Natural killer cell treated with Interleukin-12 subunit alpha and Interleukin-12 subunit beta and Interleukin-15 and Interleukin-18, amount 100 ng/mL, for 72 hours (primary cell): ENCODE measurements around the gene ZNF451. TPM values are rescaled to one million over a fixed set of nuclear protein-coding genes. Genes with fewer than 3 reads are reported as not detected.

Experiments
- ATAC-seq, 2 donors: fragments of 150-1000 bp; cut with Tn5 transposase in 1 of 2; sonication (Bioruptor Pico), chemical (Tn5 transposase) in 1 of 2; 2 replicates each; pipeline ENCODE4 v1.10.0; 2021
- DNase-seq: peaks from one replicate; pipeline ENCODE4 v3.0.0; 2022; ENCODE audit warnings: low spot score
- H3K27ac Mint-ChIP-seq, 2 donors: 1 replicate in 1 of 2; 2 replicates in 1 of 2; pipeline ENCODE4 v1.8.0; 2022; ENCODE audit warnings: mixed read lengths in 2 of 2, mild to moderate bottlenecking in 1 of 2, moderate library complexity in 1 of 2
- H3K27me3 Mint-ChIP-seq, 2 donors: 1 replicate in 1 of 2; 2 replicates in 1 of 2; pipeline ENCODE4 v1.8.0; 2022; ENCODE audit warnings: mixed read lengths in 2 of 2
- H3K36me3 Mint-ChIP-seq: one replicate; pipeline ENCODE4 v1.8.0; 2022; ENCODE audit warnings: mixed read lengths
- H3K4me1 Mint-ChIP-seq, 2 donors: 1 replicate in 1 of 2; 2 replicates in 1 of 2; pipeline ENCODE4 v1.8.0; 2022; ENCODE audit warnings: low read depth in 2 of 2, mixed read lengths in 2 of 2, mild to moderate bottlenecking in 1 of 2
- H3K4me3 Mint-ChIP-seq: one replicate; pipeline ENCODE4 v1.8.0; 2022; ENCODE audit warnings: mixed read lengths
- H3K9me3 Mint-ChIP-seq: 2 replicates; pipeline ENCODE4 v1.8.0; 2022; ENCODE audit warnings: mixed read lengths
- total RNA-seq, 2 donors: library from RNA; stranded (reverse); gene quantifications; one replicate each; pipeline ENCODE4 v1.2.3, GENCODE V29; 2022

Gene ZNF451
- total RNA-seq, 2 donors from 2014 or later = 53.8 to 81.2 TPM

- Mint-ChIP-seq H3K27me3 (no peaks in the 10 kb centered on the region), H3K4me3 (no peak overlapping the region), H3K9me3 (no peaks in the 10 kb centered on the region), H3K36me3 (no peaks in the 10 kb centered on the region), H3K4me1 (peaks cover 29 to 35% of the 10 kb centered on the region in 2 donors), H3K27ac (no peak overlapping the region)
- no peak for ATAC-seq
- DNase-seq = no peak
These were observed 19.9 kb downstream of the ZNF451 start for GRCh38 chr6:57109880-57110279.

- Mint-ChIP-seq H3K27me3 (no peaks in the 10 kb centered on the region), H3K27ac (no peak overlapping the region), H3K4me3 (no peak overlapping the region), H3K4me1 (peaks cover 31 to 38% of the 10 kb centered on the region in 2 donors), H3K9me3 (no peaks in the 10 kb centered on the region), H3K36me3 (no peaks in the 10 kb centered on the region)
- ATAC-seq = no peak
- no peak for DNase-seq
These were observed 23.1 kb downstream of the ZNF451 start for GRCh38 chr6:57113105-57113504.

- H3K27me3 Mint-ChIP-seq = no peaks in the 10 kb centered on the region
- H3K27ac Mint-ChIP-seq = no peak overlapping the region
- H3K4me3 Mint-ChIP-seq = no peak overlapping the region
- H3K9me3 Mint-ChIP-seq = no peaks in the 10 kb centered on the region
- ATAC-seq = no peak
- no peak for DNase-seq
- peaks cover 6% of the 10 kb centered on the region for H3K36me3 Mint-ChIP-seq
- peaks cover 14 to 25% of the 10 kb centered on the region in 2 donors for H3K4me1 Mint-ChIP-seq
These were observed 26.8 kb downstream of the ZNF451 start for GRCh38 chr6:57116776-57117175.

- H3K4me1 Mint-ChIP-seq = peaks cover 6 to 19% of the 10 kb centered on the region in 2 donors
These were observed 27.8 kb downstream of the ZNF451 start for GRCh38 chr6:57117796-57118195.

GRCh38 chr6:57123111-57123510 is 33.1 kb downstream of the ZNF451 start:
- Mint-ChIP-seq H3K27ac (no peak overlapping the region), H3K36me3 (peaks cover 11% of the 10 kb centered on the region), H3K4me3 (no peak overlapping the region), H3K4me1 (peaks cover 0 to 18% of the 10 kb centered on the region in 2 donors), H3K9me3 (no peaks in the 10 kb centered on the region), H3K27me3 (no peaks in the 10 kb centered on the region)
- DNase-seq (no peak), ATAC-seq (no peak)

More at GRCh38 chr6:57117796-57118195, 27.8 kb downstream of the ZNF451 start:
- ATAC-seq (no peak), DNase-seq (no peak)
- Mint-ChIP-seq H3K4me3 (no peak overlapping the region), H3K36me3 (peaks cover 11% of the 10 kb centered on the region), H3K27me3 (no peaks in the 10 kb centered on the region), H3K27ac (no peak overlapping the region), H3K9me3 (no peaks in the 10 kb centered on the region)

- no peak overlapping the region for H3K4me3 Mint-ChIP-seq
- peaks cover 0 to 5% of the 10 kb centered on the region in 2 donors for H3K4me1 Mint-ChIP-seq
- H3K27me3 Mint-ChIP-seq = no peaks in the 10 kb centered on the region
- H3K9me3 Mint-ChIP-seq = no peaks in the 10 kb centered on the region
- no peak for DNase-seq
- H3K36me3 Mint-ChIP-seq = no peaks in the 10 kb centered on the region
- H3K27ac Mint-ChIP-seq = no peak overlapping the region
- ATAC-seq = no peak
These were observed 37.8 kb downstream of the ZNF451 start for GRCh38 chr6:57127763-57128162.

- H3K27ac Mint-ChIP-seq = no peak overlapping the region
- no peak for DNase-seq
- peaks cover 10% of the 10 kb centered on the region for H3K36me3 Mint-ChIP-seq
- H3K27me3 Mint-ChIP-seq = no peaks in the 10 kb centered on the region
- no peak for ATAC-seq
- H3K4me3 Mint-ChIP-seq = no peak overlapping the region
- no peaks in the 10 kb centered on the region for H3K4me1 Mint-ChIP-seq
- H3K9me3 Mint-ChIP-seq = no peaks in the 10 kb centered on the region
These were observed 40.7 kb downstream of the ZNF451 start for GRCh38 chr6:57130661-57131177.

GRCh38 chr6:57134954-57135353 is 45.0 kb downstream of the ZNF451 start:
- Mint-ChIP-seq H3K9me3 (no peaks in the 10 kb centered on the region), H3K4me3 (no peak overlapping the region), H3K4me1 (peaks cover 20 to 22% of the 10 kb centered on the region in 2 donors), H3K27ac (no peak overlapping the region), H3K36me3 (peaks cover 26% of the 10 kb centered on the region), H3K27me3 (no peaks in the 10 kb centered on the region)
- ATAC-seq (no peak), DNase-seq (no peak)

- H3K9me3 Mint-ChIP-seq = no peaks in the 10 kb centered on the region
- no peak overlapping the region for H3K27ac Mint-ChIP-seq
- ATAC-seq (no peak), DNase-seq (no peak)
- peak overlapping the region; percentile 4 for H3K4me3 Mint-ChIP-seq
- H3K27me3 Mint-ChIP-seq = no peaks in the 10 kb centered on the region
- peaks cover 26% of the 10 kb centered on the region for H3K36me3 Mint-ChIP-seq
- peaks cover 20 to 22% of the 10 kb centered on the region in 2 donors for H3K4me1 Mint-ChIP-seq
These were observed 45.9 kb downstream of the ZNF451 start for GRCh38 chr6:57135885-57136284.

- peak overlapping the region; percentile 71 for H3K4me3 Mint-ChIP-seq
- peaks cover 32% of the 10 kb centered on the region for H3K36me3 Mint-ChIP-seq
- ATAC-seq (peak; percentile 96), DNase-seq (peak; percentile 69)
- H3K27me3 Mint-ChIP-seq = no peaks in the 10 kb centered on the region
- H3K27ac Mint-ChIP-seq = peak overlapping the region; percentile 37 to 51
- no peaks in the 10 kb centered on the region for H3K9me3 Mint-ChIP-seq
- H3K4me1 Mint-ChIP-seq = peaks cover 20 to 22% of the 10 kb centered on the region in 2 donors
These were observed 47.4 kb downstream of the ZNF451 start for GRCh38 chr6:57137350-57137749.

GRCh38 chr6:57138026-57138425 is 48.0 kb downstream of the ZNF451 start:
- Mint-ChIP-seq H3K9me3 (no peaks in the 10 kb centered on the region), H3K4me3 (peak overlapping the region; percentile 71), H3K4me1 (peaks cover 20 to 22% of the 10 kb centered on the region in 2 donors), H3K27ac (peak overlapping the region; percentile 37 to 51), H3K27me3 (no peaks in the 10 kb centered on the region), H3K36me3 (peaks cover 37% of the 10 kb centered on the region)
- ATAC-seq = peak; percentile 77 to 81
- DNase-seq = no peak

- peaks cover 26% of the 10 kb centered on the region for H3K36me3 Mint-ChIP-seq
- DNase-seq = no peak
- H3K27me3 Mint-ChIP-seq = no peaks in the 10 kb centered on the region
These were observed 51.6 kb downstream of the ZNF451 start for GRCh38 chr6:57141451-57142177.

GRCh38 chr6:57142178-57142525 is 52.2 kb downstream of the ZNF451 start:
- DNase-seq (no peak), ATAC-seq (no peak)
- Mint-ChIP-seq H3K27me3 (no peaks in the 10 kb centered on the region), H3K4me1 (peaks cover 9 to 13% of the 10 kb centered on the region in 2 donors), H3K36me3 (peaks cover 21% of the 10 kb centered on the region), H3K9me3 (no peaks in the 10 kb centered on the region), H3K27ac (no peak overlapping the region), H3K4me3 (no peak overlapping the region)

More at GRCh38 chr6:57141451-57142177, 51.6 kb downstream of the ZNF451 start:
- H3K9me3 Mint-ChIP-seq = no peaks in the 10 kb centered on the region
- H3K4me3 Mint-ChIP-seq = no peak overlapping the region
- H3K27ac Mint-ChIP-seq = no peak overlapping the region
- peaks cover 15 to 18% of the 10 kb centered on the region in 2 donors for H3K4me1 Mint-ChIP-seq
- ATAC-seq = no peak

- DNase-seq = no peak
- peaks cover 0 to 6% of the 10 kb centered on the region in 2 donors for H3K4me1 Mint-ChIP-seq
These were observed 53.7 kb downstream of the ZNF451 start for GRCh38 chr6:57143690-57144089.

More at GRCh38 chr6:57143690-57144089, 53.7 kb downstream of the ZNF451 start:
- Mint-ChIP-seq H3K4me3 (no peak overlapping the region), H3K27me3 (no peaks in the 10 kb centered on the region), H3K9me3 (no peaks in the 10 kb centered on the region), H3K27ac (no peak overlapping the region), H3K36me3 (peaks cover 30% of the 10 kb centered on the region)
- no peak for ATAC-seq
